GM12878 (cell line): ENCODE data around the gene CA11. TPM values are rescaled to one million over a fixed set of nuclear protein-coding genes. Genes with fewer than 3 reads are reported as not detected.

Experiments
- ATAC-seq: fragments of 200-7000 bp; cut with Tn5 transposase; 3 replicates; pipeline ENCODE4 v1.9.1; 2020; ENCODE audit warnings: mild to moderate bottlenecking, moderate library complexity
- BruUV-seq: library from RNA; stranded (reverse); fragments of 400-500 nt; replicated peaks from 2 replicates; lab custom pipeline; 2021; lab: Mats Ljungman, UMichigan
- CTCF ChIA-PET: fragments of 300-600 bp; sonication (Branson Sonifier 250); formaldehyde crosslinking; extraction: SDS; loops from one replicate; lab custom pipeline; 2021; ENCODE audit warnings: inconsistent platforms; lab: Yijun Ruan, JAX
- POLR2A ChIA-PET: fragments of 350-600 bp; formaldehyde crosslinking; extraction: SDS; loops from one replicate; lab custom pipeline; 2021; ENCODE audit warnings: inconsistent platforms; lab: Charles Lee
- RAD21 ChIA-PET: fragments of 300-600 bp; sonication (Branson Sonifier 250); formaldehyde crosslinking; loops from one replicate; lab custom pipeline; 2023; ENCODE audit warnings: antibody characterized with exemption; ENCODE audit not compliant: unreplicated experiment; lab: Charles Lee
- SMC1A ChIA-PET: fragments of 300-600 bp; sonication (Branson Sonifier 250); formaldehyde crosslinking; loops from one replicate; lab custom pipeline; 2023; ENCODE audit not compliant: unreplicated experiment, uncharacterized antibody; lab: Charles Lee
- DNase-seq: peaks from one replicate; pipeline ENCODE4 v3.0.0-alpha.2; 2011; ENCODE audit warnings: low read depth, low spot score
- FAIRE-seq: peaks from 3 replicates; lab custom pipeline; 2011; peaks lifted over from hg19 to GRCh38; lab: Jason Lieb, UNC
- H2AFZ ChIP-seq: 2 replicates; pipeline ENCODE4 v1.6.0; 2011; ENCODE audit warnings: low read depth, low read length, control low read depth; ENCODE audit not compliant: control insufficient read depth
- H3K27ac ChIP-seq: 2 replicates; pipeline ENCODE4 v1.5.1; 2011; ENCODE audit warnings: control low read depth; ENCODE audit not compliant: control insufficient read depth, insufficient read depth
- H3K27me3 ChIP-seq, 2 experiments: replicated peaks in 1 of 2; 2 replicates each; pipeline versions ENCODE4 v1.6.0 to v1.6.1; 2011; ENCODE audit warnings: low read length in 1 of 2; ENCODE audit not compliant: control insufficient read depth in 2 of 2, insufficient read depth in 2 of 2
- H3K36me3 ChIP-seq, 2 experiments: 2 replicates each; pipeline ENCODE4 v1.5.1; 2011; ENCODE audit warnings: low read length in 1 of 2; ENCODE audit not compliant: control insufficient read depth in 2 of 2, insufficient read depth in 2 of 2
- H3K4me1 ChIP-seq: 2 replicates; pipeline ENCODE4 v1.6.1; 2011; ENCODE audit warnings: mild to moderate bottlenecking, low read length, moderate library complexity, mixed read lengths; ENCODE audit not compliant: control insufficient read depth, insufficient read depth
- H3K4me2 ChIP-seq: 2 replicates; pipeline ENCODE4 v1.6.0; 2011; ENCODE audit warnings: control low read depth; ENCODE audit not compliant: control insufficient read depth, insufficient read depth
- H3K4me3 ChIP-seq: fragments of 200-600 bp; sonication (generic); 2 replicates; pipeline ENCODE4 v1.5.1; 2016
- H3K79me2 ChIP-seq: 2 replicates; pipeline ENCODE4 v1.6.0; 2011; ENCODE audit warnings: low read length; ENCODE audit not compliant: control insufficient read depth, insufficient read depth
- H3K9ac ChIP-seq: 2 replicates; pipeline ENCODE4 v1.8.0; 2011; ENCODE audit warnings: low read length, control low read depth, mixed read lengths; ENCODE audit not compliant: control insufficient read depth, insufficient read depth
- H3K9me3 ChIP-seq: replicated peaks from 3 replicates; pipeline ENCODE4 v1.5.1; 2011; ENCODE audit warnings: mild to moderate bottlenecking, low read length; ENCODE audit not compliant: control insufficient read depth, insufficient read depth
- H4K20me1 ChIP-seq: 2 replicates; pipeline ENCODE4 v1.6.0; 2011; ENCODE audit not compliant: control insufficient read depth, insufficient read depth
- ASH2L ChIP-seq: fragments of 300-600, 200-600 bp; sonication (generic); IDR thresholded peaks from 2 replicates; pipeline ENCODE4 v1.6.1; 2017; ENCODE audit warnings: low read depth, mild to moderate bottlenecking, borderline replicate concordance
- BACH1 ChIP-seq: fragments of 450-650 bp; IDR thresholded peaks from 2 replicates; pipeline ENCODE4 v1.6.1; 2017; ENCODE audit warnings: mild to moderate bottlenecking, borderline replicate concordance
- BHLHE40 ChIP-seq, 2 experiments: fragments of 450-650 bp in 1 of 2; IDR thresholded peaks; 2 replicates each; pipeline ENCODE4 v1.6.1; 2011 to 2017; ENCODE audit warnings: low read depth in 2 of 2, borderline replicate concordance in 1 of 2, improper control_type of control experiment in 1 of 2, low read length in 1 of 2, mild to moderate bottlenecking in 1 of 2
- KDM1A ChIP-seq: fragments of 200-600 bp; sonication (generic); IDR thresholded peaks from 2 replicates; pipeline ENCODE4 v1.6.1; 2016; ENCODE audit warnings: borderline replicate concordance
- MTA3 ChIP-seq: IDR thresholded peaks from 2 replicates; pipeline ENCODE4 v1.6.1; 2012; ENCODE audit warnings: low read length, inconsistent platforms, borderline replicate concordance
- PML ChIP-seq: IDR thresholded peaks from 2 replicates; pipeline ENCODE4 v1.6.1; 2012; ENCODE audit warnings: low read length, inconsistent platforms
- RCOR1 ChIP-seq: conservative IDR thresholded peaks from 2 replicates; pipeline ENCODE4 v1.6.1; 2012; ENCODE audit warnings: low read depth, low read length, improper control_type of control experiment
- RELA ChIP-seq: fragments of 450-650 bp; IDR thresholded peaks from 2 replicates; pipeline ENCODE4 v1.8.0; 2014; ENCODE audit warnings: borderline replicate concordance; ENCODE audit not compliant: partially characterized antibody
- SIX5 ChIP-seq: IDR thresholded peaks from 2 replicates; pipeline ENCODE4 v1.6.1; 2011; ENCODE audit warnings: mild to moderate bottlenecking, low read depth, low read length, moderate library complexity; ENCODE audit not compliant: severe bottlenecking
- SMAD1 ChIP-seq: fragments of 450-650 bp; IDR thresholded peaks from 2 replicates; pipeline ENCODE4 v1.6.1; 2018; ENCODE audit warnings: mild to moderate bottlenecking, low read depth; ENCODE audit not compliant: partially characterized antibody
- SUPT20H ChIP-seq: IDR thresholded peaks from 2 replicates; pipeline ENCODE4 v1.6.1; 2011; ENCODE audit warnings: low read depth, mild to moderate bottlenecking, low read length, moderate library complexity, borderline replicate concordance; ENCODE audit not compliant: control insufficient read depth
- YBX1 ChIP-seq: fragments of 450-650 bp; IDR thresholded peaks from 2 replicates; pipeline ENCODE4 v1.6.1; 2016; ENCODE audit warnings: antibody characterized with exemption
- WGBS: methylation state at CpG from one replicate; pipeline ENCODE4 v1.1.6; 2016; ENCODE audit warnings: low lambda C conversion rate; ENCODE audit not compliant: insufficient replicate concordance, insufficient coverage; ENCODE audit errors: missing lambda C conversion rate; 5-methylcytosine and 5-hydroxymethylcytosine counted together
- in situ Hi-C: fragments of 300-500 bp; cut with MboI; formaldehyde crosslinking; loops from 9 replicates; pipeline ENCODE4 v1.14.3; 2018; ENCODE audit warnings: mixed read lengths
- intact Hi-C: fragments of 100-400 bp; cut with micrococcal nuclease; formaldehyde crosslinking; loops from one replicate; pipeline ENCODE4 v1.14.2; 2022; ENCODE audit not compliant: unreplicated experiment
- polyA plus RNA-seq, 11 experiments: library from polyadenylated mRNA; depleted of rRNA in 4 of 11; unstranded in 6 of 11; stranded (reverse) in 5 of 11; fragments of >200 nt; fragmentation: Nextera tagmentation in 4 of 11; fragmentation: Illumina TruSeq in 1 of 11; extraction: Ambion mirVana in 4 of 11; extraction: Trizol in 1 of 11; gene quantifications; 1 replicate in 1 of 11; 2 replicates in 10 of 11; pipeline versions ENCODE4 v1.2.1 to v1.2.3, GENCODE V29; 2011 to 2016; ENCODE audit warnings: inconsistent platforms in 2 of 11, missing spikeins in 2 of 11, low read depth in 1 of 11
- total RNA-seq, 4 experiments: library from RNA; depleted of rRNA in 3 of 4; stranded (reverse); fragments of >200 nt in 3 of 4; fragmentation: Illumina TruSeq in 1 of 4; extraction: Trizol in 1 of 4; gene quantifications; 2 replicates each; pipeline versions ENCODE4 v1.2.1 to v1.2.3, GENCODE V29; 2013 to 2021
- TF ChIP-seq, protein P1 (sequence below): fragments of 450-650 bp; IDR thresholded peaks from 2 replicates; pipeline ENCODE4 v1.6.1; 2017; ENCODE audit warnings: mild to moderate bottlenecking, moderate library complexity
- TF ChIP-seq, protein P2 (sequence below): IDR thresholded peaks from 2 replicates; pipeline ENCODE4 v1.6.1; 2011; ENCODE audit warnings: mild to moderate bottlenecking, low read depth, low read length, moderate library complexity; ENCODE audit not compliant: insufficient replicate concordance
- TF ChIP-seq, protein P3 (sequence below): IDR thresholded peaks from 2 replicates; pipeline ENCODE4 v1.6.1; 2011; ENCODE audit warnings: low read depth, low read length, improper control_type of control experiment, borderline replicate concordance

The CA11 gene
- total and polyA plus RNA-seq, 10 of the 15 experiments (the other 5 are each of a cell fraction or from before 2014, with no cell fraction given): 1.7 to 7.5 (median 2.4) TPM

DNA sequence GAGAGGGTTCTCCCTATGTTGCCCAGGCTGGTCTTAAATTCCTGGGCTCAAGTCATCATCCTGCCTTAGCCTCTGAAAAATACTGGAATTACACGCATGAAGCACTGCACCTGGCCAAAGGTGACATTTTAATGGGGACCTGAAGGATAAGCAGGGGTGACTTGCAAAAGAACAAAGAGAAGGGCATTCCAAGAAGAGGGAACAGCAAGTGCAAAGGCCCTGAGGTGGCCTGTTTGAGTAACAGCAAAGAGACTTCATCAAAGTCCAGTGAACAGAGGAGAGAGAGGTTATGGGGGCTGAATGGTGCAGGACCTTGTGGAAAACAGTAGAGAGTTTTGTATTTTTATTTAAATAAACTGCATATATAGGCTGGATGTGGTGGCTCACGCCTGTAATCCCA, 4.1 kb downstream of the CA11 start (continued):
- TF ChIP-seq, protein P1, sequence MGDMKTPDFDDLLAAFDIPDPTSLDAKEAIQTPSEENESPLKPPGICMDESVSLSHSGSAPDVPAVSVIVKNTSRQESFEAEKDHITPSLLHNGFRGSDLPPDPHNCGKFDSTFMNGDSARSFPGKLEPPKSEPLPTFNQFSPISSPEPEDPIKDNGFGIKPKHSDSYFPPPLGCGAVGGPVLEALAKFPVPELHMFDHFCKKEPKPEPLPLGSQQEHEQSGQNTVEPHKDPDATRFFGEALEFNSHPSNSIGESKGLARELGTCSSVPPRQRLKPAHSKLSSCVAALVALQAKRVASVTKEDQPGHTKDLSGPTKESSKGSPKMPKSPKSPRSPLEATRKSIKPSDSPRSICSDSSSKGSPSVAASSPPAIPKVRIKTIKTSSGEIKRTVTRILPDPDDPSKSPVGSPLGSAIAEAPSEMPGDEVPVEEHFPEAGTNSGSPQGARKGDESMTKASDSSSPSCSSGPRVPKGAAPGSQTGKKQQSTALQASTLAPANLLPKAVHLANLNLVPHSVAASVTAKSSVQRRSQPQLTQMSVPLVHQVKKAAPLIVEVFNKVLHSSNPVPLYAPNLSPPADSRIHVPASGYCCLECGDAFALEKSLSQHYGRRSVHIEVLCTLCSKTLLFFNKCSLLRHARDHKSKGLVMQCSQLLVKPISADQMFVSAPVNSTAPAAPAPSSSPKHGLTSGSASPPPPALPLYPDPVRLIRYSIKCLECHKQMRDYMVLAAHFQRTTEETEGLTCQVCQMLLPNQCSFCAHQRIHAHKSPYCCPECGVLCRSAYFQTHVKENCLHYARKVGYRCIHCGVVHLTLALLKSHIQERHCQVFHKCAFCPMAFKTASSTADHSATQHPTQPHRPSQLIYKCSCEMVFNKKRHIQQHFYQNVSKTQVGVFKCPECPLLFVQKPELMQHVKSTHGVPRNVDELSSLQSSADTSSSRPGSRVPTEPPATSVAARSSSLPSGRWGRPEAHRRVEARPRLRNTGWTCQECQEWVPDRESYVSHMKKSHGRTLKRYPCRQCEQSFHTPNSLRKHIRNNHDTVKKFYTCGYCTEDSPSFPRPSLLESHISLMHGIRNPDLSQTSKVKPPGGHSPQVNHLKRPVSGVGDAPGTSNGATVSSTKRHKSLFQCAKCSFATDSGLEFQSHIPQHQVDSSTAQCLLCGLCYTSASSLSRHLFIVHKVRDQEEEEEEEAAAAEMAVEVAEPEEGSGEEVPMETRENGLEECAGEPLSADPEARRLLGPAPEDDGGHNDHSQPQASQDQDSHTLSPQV: no peak

DNA sequence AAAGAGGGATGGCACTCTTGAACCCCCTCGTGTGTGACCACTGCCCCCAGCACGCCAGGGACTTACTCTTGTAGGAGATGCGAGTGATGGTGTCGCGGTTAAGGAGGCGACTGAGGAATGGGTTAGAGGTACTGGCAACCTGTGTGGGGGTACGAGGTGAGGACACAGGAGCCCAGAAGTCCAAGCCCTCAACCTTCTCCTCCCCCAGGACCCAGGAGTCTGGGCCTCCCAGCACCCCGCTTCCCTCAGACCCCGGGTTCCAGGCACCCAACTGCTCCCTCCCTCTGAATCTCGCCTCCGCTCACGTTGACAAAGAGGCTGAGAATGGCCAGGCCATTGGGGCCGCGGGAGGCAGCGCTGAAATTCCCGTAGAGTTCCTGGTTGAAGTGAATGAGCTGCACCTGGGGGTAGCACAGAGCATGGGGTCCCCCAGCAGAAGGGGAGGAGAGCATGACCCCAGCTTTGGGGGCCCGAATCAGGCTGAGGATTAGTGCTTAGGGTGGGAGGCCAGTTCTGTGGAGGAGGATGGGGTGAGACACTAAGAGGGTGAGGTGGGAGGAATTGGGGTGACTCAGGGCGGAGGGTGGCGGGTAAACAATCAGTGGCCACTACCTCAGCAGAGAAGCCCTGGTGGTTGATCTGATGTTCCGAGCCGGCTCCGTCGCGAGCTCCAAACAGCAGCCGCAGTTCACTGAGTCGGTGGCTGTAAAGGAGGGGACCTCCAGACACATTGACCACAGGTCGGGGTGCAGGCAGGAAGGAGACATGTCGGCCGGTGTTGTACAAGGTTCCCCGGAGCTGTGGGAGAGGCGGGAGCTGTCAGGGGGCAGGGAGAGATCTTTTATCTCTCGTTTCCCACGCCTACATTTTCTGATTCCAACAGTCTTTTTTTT, 6.3 kb downstream of the CA11 start:
- Histone ChIP-seq H3K79me2 (peaks cover 3% of the 10 kb centered on the region), H3K27ac (no peak overlapping the region), H4K20me1 (no peaks in the 10 kb centered on the region), H3K9me3 (no peaks in the 10 kb centered on the region), H3K27me3 (no peaks in the 10 kb centered on the region), H3K36me3 (no peaks in the 10 kb centered on the region), H3K4me1 (peaks cover 13% of the 10 kb centered on the region), H3K9ac (no peak overlapping the region), H3K4me3 (no peak overlapping the region), H2AFZ (no peak overlapping the region), H3K4me2 (no peak overlapping the region)
- in situ Hi-C loops: loop anchor here (25.0 kb wide), 1 partner anchor 1248 kb away; the partner anchor contains the start of genes AKT1S1, IL4I1 and TBC1D17
- intact Hi-C loops: loop anchor here (10.0 kb wide), 1 partner anchor 325 kb away; the partner anchor contains the start of gene FTL
- no TSS peak for BruUV-seq
- no peak for ATAC-seq
- no peak for FAIRE-seq
- 87% methylated on average over 33 of the region's 33 CpGs for WGBS
- ChIA-PET RAD21 (no interaction called here), POLR2A (interaction anchor here (0.6 kb wide), 1 partner anchor 20 kb away, joined by 3 read pairs; the partner anchor contains the start of gene SPHK2), CTCF (interaction anchor here (1.1 kb wide), 1 partner anchor 155 kb away, joined by 3 read pairs; no protein-coding TSS in a partner anchor), SMC1A (no interaction called here)
- no peak for DNase-seq
- TF ChIP-seq YBX1: no peak
- no peak for TF ChIP-seq ASH2L
- no peak for TF ChIP-seq RELA
- TF ChIP-seq SMAD1: no peak
- TF ChIP-seq PML: no peak
- no peak for TF ChIP-seq BACH1
- TF ChIP-seq BHLHE40 (IDR thresholded peaks at IDR 0.05; ENCODE audit: borderline replicate concordance in 1 of 2, low read depth in 2 of 2, low read length in 1 of 2): no peak
- TF ChIP-seq MTA3: no peak
- no peak for TF ChIP-seq KDM1A
- TF ChIP-seq, protein P2, sequence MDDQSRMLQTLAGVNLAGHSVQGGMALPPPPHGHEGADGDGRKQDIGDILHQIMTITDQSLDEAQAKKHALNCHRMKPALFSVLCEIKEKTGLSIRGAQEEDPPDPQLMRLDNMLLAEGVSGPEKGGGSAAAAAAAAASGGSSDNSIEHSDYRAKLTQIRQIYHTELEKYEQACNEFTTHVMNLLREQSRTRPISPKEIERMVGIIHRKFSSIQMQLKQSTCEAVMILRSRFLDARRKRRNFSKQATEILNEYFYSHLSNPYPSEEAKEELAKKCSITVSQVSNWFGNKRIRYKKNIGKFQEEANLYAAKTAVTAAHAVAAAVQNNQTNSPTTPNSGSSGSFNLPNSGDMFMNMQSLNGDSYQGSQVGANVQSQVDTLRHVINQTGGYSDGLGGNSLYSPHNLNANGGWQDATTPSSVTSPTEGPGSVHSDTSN: no peak
- no peak for TF ChIP-seq RCOR1
- no peak for TF ChIP-seq SIX5
- TF ChIP-seq, protein P3, sequence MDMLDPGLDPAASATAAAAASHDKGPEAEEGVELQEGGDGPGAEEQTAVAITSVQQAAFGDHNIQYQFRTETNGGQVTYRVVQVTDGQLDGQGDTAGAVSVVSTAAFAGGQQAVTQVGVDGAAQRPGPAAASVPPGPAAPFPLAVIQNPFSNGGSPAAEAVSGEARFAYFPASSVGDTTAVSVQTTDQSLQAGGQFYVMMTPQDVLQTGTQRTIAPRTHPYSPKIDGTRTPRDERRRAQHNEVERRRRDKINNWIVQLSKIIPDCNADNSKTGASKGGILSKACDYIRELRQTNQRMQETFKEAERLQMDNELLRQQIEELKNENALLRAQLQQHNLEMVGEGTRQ: no peak
- no peak for TF ChIP-seq SUPT20H
